ENCODE data around the gene CCDC74B.
"Not testable (repeated sequence)": the region's sequence is repeated elsewhere in the genome, so short reads cannot be mapped to it uniquely, and the experiment has no call there.

CCDC74B gene

DNA sequence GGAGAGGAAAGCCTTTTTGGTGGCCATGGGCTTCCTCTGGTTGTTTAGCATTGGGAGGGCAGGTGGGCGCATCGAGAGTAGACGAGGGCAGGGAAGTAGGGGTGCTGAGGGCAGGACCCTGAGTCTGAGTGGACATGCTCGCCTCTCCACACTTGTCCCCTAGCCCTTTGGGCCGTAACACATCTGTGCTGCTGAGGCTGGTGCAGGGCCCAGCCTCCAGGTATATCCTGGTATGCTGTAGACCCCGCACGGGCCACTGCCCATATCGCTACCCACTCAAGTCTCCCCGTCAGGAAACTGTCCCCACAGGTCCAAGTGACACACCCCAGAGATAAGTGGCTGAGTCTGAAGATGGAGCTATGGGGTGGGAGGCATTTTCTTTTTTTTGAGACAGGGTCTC lies 13.7 kb upstream of the CCDC74B start:
- Histone ChIP-seq H3K9me3 (ENCODE audit: insufficient read depth, low read length) (no peaks in the 10 kb centered on the region), H3K4me1 (ENCODE audit: insufficient read depth, insufficient read length) (peaks cover 2% of the 10 kb centered on the region), H3K4me3 (ENCODE audit: insufficient read length, low read depth) (no peak overlapping the region), H3K9ac (ENCODE audit: insufficient read length, low read depth) (no peak overlapping the region), H3K27me3 (ENCODE audit: insufficient read depth, insufficient read length) (no peaks in the 10 kb centered on the region), H3K36me3 (ENCODE audit: insufficient read depth, insufficient read length, low read length) (peaks cover 73% of the 10 kb centered on the region)
- DNase-seq (ENCODE audit: low read depth, low spot score), result no peak
- TF ChIP-seq SUZ12 (IDR thresholded peaks at IDR 0.05; ENCODE audit: extremely low read depth, insufficient read depth, insufficient read length), result no peak
- TF ChIP-seq YY1 (IDR thresholded peaks at IDR 0.05; ENCODE audit: insufficient read depth, insufficient read length), result no peak
- no peak for TF ChIP-seq ZNF274 (IDR thresholded peaks at IDR 0.05; ENCODE audit: low read depth, low read length)

DNA sequence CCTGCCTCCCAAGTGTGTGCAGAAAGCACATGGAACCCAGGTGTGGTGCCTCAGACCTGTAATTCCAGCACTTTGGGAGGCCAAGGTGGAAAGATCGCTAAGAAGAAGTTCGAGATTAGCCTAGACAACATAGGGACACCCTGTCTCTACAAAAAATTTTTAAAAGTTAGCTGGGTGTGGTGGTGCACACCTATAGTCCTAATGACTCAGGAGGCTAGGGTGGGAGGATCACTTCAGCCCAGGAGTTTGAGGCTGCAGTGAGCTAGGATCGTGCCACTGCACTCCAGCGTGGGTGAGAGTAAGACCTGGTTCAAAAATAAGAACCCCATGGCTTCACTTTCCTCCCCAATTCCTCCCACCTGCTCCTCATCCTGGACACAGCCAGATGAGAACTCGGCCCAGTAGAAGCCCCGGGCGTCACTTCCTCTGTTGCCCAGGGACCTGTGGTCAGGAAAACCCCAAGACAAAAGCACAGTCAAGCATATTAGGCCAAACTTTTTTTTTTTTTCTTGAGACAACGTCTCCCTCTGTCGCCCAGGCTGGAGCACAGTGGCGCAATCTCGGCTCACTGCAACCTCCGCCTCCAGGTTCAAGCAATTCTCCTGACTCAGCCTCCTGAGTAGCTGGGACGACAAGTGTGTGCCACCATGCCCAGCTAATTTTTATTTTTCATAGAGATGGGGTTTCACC lies 13.1 kb upstream of the CCDC74B start:
- not testable (repeated sequence) for H3K9ac ChIP-seq (ENCODE audit: insufficient read length, low read depth); H3K4me3 ChIP-seq (ENCODE audit: insufficient read length, low read depth); H3K9me3 ChIP-seq (ENCODE audit: insufficient read depth, low read length); H3K27me3 ChIP-seq (ENCODE audit: insufficient read depth, insufficient read length); DNase-seq (ENCODE audit: low read depth, low spot score); H3K4me1 ChIP-seq (ENCODE audit: insufficient read depth, insufficient read length)
- H3K36me3 ChIP-seq (ENCODE audit: insufficient read depth, insufficient read length, low read length), result peaks cover 74% of the 10 kb centered on the region

- not testable (repeated sequence) for H3K9ac ChIP-seq (ENCODE audit: insufficient read length, low read depth); H3K27me3 ChIP-seq (ENCODE audit: insufficient read depth, insufficient read length); H3K4me1 ChIP-seq (ENCODE audit: insufficient read depth, insufficient read length); H3K9me3 ChIP-seq (ENCODE audit: insufficient read depth, low read length); H3K4me3 ChIP-seq (ENCODE audit: insufficient read length, low read depth); DNase-seq (ENCODE audit: low read depth, low spot score)
- peaks cover 74% of the 10 kb centered on the region for H3K36me3 ChIP-seq (ENCODE audit: insufficient read depth, insufficient read length, low read length)
These were observed 12.4 kb upstream of the CCDC74B start for GRCh38 chr2:130157354-130157753.

DNA sequence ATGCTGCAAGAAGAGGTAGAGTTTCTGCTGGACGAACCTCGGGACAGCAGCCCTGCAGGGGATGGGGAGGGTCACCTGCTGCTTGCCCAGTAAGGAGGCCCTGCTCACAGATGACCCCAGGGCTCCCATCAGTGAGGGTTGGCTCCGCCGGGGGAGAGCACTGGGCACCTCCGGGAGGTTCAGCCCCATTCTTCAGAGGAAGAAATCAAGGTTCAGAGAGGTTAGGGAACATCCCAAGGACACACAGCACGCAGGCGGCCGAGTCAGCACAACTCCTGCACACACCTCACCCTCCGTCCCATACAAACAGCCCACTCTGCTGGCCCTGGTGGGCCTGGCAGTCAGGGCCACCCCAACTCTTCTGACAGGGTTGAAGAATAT lies 11.7 kb upstream of the CCDC74B start:
- peaks cover 2% of the 10 kb centered on the region for H3K4me1 ChIP-seq (ENCODE audit: insufficient read depth, insufficient read length)
- TF ChIP-seq YY1 (IDR thresholded peaks at IDR 0.05; ENCODE audit: insufficient read depth, insufficient read length), result no peak
- no peak for TF ChIP-seq ZNF274 (IDR thresholded peaks at IDR 0.05; ENCODE audit: low read depth, low read length)
- TF ChIP-seq SUZ12 (IDR thresholded peaks at IDR 0.05; ENCODE audit: extremely low read depth, insufficient read depth, insufficient read length), result no peak

DNA sequence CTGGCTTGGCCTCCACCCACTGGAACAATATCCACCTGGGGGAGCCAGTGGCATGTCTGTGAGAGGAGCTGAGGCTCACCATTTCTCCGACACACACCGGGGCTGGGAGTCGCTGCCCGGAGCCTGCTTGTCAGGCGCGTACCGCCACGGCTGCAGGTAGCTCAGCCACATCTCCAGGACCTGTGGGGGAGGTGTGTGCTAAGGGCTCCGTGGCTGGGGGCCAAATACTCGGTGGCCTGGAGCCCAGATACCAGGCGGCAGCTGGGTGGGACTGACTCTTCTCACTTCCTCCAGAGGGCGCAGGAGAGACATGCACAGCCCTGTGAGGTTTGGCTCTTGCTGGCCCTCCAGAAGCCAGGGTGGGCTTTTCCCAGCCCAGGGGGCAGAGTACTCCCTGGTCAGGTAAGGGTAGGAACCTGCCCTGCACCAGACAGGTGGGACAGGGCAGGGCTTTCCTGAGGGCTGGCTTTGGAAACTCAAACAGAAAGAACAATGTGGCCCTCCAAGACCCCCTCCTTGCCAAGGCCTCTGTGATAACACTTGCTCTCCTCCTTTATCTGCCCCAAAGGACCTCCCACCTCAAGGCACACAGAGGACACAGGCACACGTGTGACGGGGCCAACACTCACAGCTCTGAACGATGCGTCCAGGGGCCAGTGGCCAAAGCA lies 11.2 kb upstream of the CCDC74B start:
- peaks cover 75% of the 10 kb centered on the region for H3K36me3 ChIP-seq (ENCODE audit: insufficient read depth, insufficient read length, low read length)
- not testable (repeated sequence) for H3K9me3 ChIP-seq (ENCODE audit: insufficient read depth, low read length); H3K9ac ChIP-seq (ENCODE audit: insufficient read length, low read depth); H3K4me1 ChIP-seq (ENCODE audit: insufficient read depth, insufficient read length); H3K4me3 ChIP-seq (ENCODE audit: insufficient read length, low read depth); H3K27me3 ChIP-seq (ENCODE audit: insufficient read depth, insufficient read length)
- peak; percentile 18 for DNase-seq (ENCODE audit: low read depth, low spot score)

More for the DNA sequence above, 11.7 kb upstream of the CCDC74B start:
- no peak for DNase-seq (ENCODE audit: low read depth, low spot score)
- no peak overlapping the region for H3K4me3 ChIP-seq (ENCODE audit: insufficient read length, low read depth)
- peaks cover 78% of the 10 kb centered on the region for H3K36me3 ChIP-seq (ENCODE audit: insufficient read depth, insufficient read length, low read length)
- H3K27me3 ChIP-seq (ENCODE audit: insufficient read depth, insufficient read length), result no peaks in the 10 kb centered on the region
- no peaks in the 10 kb centered on the region for H3K9me3 ChIP-seq (ENCODE audit: insufficient read depth, low read length)
- no peak overlapping the region for H3K9ac ChIP-seq (ENCODE audit: insufficient read length, low read depth)

DNA sequence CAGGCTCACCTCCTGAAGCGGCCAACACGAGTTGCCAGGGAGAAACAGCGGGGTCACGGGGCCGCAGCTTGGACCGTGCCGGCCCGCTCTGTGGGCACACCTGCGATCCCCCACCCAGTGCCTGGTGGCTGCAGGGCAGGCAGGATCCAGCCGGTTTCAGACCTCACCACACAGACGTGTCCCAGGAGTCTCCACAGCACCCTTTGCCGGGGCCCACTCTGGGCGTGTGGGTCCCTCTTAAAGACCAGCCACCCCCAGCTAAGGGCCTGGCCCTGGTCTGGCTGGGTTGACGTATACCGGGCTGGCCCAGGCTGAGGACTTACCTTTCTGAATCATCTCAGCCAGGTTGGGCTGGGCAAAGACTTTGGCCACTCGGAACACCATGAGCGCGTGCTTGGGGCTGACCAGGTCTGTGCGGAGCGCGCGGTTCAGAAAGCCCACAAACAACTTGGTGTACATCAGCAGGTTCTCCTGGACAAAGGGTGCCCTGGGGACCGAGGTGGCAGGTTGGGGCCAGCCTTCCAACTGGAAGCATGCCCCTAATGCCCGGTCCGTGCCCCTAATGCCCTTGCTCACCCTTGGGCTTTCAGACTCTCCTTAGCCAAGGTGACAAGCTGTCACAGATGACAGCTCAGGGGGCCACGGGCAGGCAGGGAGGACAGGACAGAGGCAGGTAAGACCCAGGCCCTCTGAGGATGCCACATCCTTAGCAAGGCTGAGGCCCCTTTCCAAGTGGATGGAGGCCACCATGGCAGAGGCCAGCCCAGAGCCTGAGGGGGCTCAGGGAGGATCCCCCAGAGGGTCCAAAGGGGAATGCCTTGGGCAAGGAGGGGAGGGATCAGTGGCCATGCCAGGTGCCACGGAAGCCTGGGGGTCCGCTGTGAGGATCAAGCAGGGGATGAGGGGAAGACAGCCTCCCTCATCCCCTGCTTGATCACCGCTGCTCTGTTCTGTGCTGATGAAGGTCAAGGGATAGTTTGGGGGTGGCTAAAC lies 10.2 kb upstream of the CCDC74B start:
- H3K9ac ChIP-seq (ENCODE audit: insufficient read length, low read depth), result no peak overlapping the region
- TF ChIP-seq SUZ12 (IDR thresholded peaks at IDR 0.05; ENCODE audit: extremely low read depth, insufficient read depth, insufficient read length), result no peak
- no peak for TF ChIP-seq YY1 (IDR thresholded peaks at IDR 0.05; ENCODE audit: insufficient read depth, insufficient read length)
- no peak for TF ChIP-seq ZNF274 (IDR thresholded peaks at IDR 0.05; ENCODE audit: low read depth, low read length)
- peaks cover 82% of the 10 kb centered on the region for H3K36me3 ChIP-seq (ENCODE audit: insufficient read depth, insufficient read length, low read length)
- no peaks in the 10 kb centered on the region for H3K9me3 ChIP-seq (ENCODE audit: insufficient read depth, low read length)
- H3K4me3 ChIP-seq (ENCODE audit: insufficient read length, low read depth), result no peak overlapping the region
- DNase-seq (ENCODE audit: low read depth, low spot score), result no peak
- no peaks in the 10 kb centered on the region for H3K27me3 ChIP-seq (ENCODE audit: insufficient read depth, insufficient read length)
- H3K4me1 ChIP-seq (ENCODE audit: insufficient read depth, insufficient read length), result peaks cover 2% of the 10 kb centered on the region

GRCh38 chr2:130154423-130154770 lies 9.5 kb upstream of the CCDC74B start:
- peaks cover 77% of the 10 kb centered on the region for H3K36me3 ChIP-seq (ENCODE audit: insufficient read depth, insufficient read length, low read length)

GRCh38 chr2:130153721-130154422 lies 9.0 kb upstream of the CCDC74B start:
- not testable (repeated sequence) for H3K9ac ChIP-seq (ENCODE audit: insufficient read length, low read depth); DNase-seq (ENCODE audit: low read depth, low spot score); H3K27me3 ChIP-seq (ENCODE audit: insufficient read depth, insufficient read length); H3K4me1 ChIP-seq (ENCODE audit: insufficient read depth, insufficient read length); H3K9me3 ChIP-seq (ENCODE audit: insufficient read depth, low read length); H3K4me3 ChIP-seq (ENCODE audit: insufficient read length, low read depth)
- H3K36me3 ChIP-seq (ENCODE audit: insufficient read depth, insufficient read length, low read length), result peaks cover 73% of the 10 kb centered on the region

More at GRCh38 chr2:130154423-130154770, 9.5 kb upstream of the CCDC74B start:
- not testable (repeated sequence) for H3K9me3 ChIP-seq (ENCODE audit: insufficient read depth, low read length); H3K27me3 ChIP-seq (ENCODE audit: insufficient read depth, insufficient read length); DNase-seq (ENCODE audit: low read depth, low spot score); H3K9ac ChIP-seq (ENCODE audit: insufficient read length, low read depth); H3K4me3 ChIP-seq (ENCODE audit: insufficient read length, low read depth); H3K4me1 ChIP-seq (ENCODE audit: insufficient read depth, insufficient read length)

All from NT2/D1 (cell line).